HFF-Myc (cell line): ENCODE measurements around the gene KLHL29.

Experiments
- DNase-seq: peaks from one replicate; pipeline ENCODE4 v3.0.0-alpha.2; 2011; ENCODE audit warnings: low read depth; ENCODE audit errors: extremely low read depth
- H3K4me3 ChIP-seq: replicated peaks from 2 replicates; pipeline ENCODE4 v1.5.1; 2011; ENCODE audit warnings: low read depth, mild to moderate bottlenecking, control low read depth, low read length
- TF ChIP-seq, protein P1 (sequence below): IDR thresholded peaks from 2 replicates; pipeline ENCODE4 v1.5.1; 2012; ENCODE audit warnings: mild to moderate bottlenecking, low read depth, low read length, control low read depth; ENCODE audit errors: missing control alignments

The KLHL29 gene

DNA sequence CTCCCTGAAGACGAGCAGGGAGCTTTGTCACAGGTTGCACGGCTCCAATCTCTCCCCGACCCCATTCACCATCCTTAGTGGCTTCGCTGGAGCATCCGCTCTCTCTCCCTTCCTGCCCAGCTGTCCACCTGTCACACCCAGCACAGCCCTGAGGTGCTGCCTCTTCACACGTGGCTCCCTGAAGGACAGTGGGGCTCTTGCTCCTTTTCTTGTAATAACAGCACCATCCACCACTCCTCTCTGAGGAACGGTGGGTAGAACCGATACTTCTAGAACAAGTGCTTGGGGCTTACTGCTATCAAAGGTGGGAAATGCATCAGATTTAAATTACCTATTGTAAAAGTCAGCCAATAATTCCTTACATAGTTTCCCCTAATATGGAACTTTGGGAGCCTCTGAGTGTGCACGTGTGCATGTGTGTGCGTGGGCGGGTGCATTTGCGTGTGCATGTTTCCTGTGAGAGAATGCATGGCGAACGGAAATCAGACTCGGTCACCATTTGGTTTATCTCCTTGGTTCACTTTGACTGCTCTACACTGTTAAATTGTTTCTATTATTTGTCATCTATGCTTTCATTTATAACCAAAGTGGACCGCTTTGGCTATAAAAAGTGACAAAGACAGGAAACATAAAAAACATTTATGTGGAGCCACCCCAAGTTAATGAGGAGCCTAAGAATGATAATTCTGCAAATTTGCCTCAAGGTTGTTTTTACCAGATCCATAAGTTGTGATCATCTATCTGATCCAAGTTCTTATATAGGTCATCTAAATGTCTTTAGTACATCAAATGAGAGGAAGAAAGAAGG, 39.1 kb downstream of the KLHL29 start:
- H3K4me3 ChIP-seq: no peak overlapping the region
- DNase-seq: no peak
- TF ChIP-seq, protein P1, sequence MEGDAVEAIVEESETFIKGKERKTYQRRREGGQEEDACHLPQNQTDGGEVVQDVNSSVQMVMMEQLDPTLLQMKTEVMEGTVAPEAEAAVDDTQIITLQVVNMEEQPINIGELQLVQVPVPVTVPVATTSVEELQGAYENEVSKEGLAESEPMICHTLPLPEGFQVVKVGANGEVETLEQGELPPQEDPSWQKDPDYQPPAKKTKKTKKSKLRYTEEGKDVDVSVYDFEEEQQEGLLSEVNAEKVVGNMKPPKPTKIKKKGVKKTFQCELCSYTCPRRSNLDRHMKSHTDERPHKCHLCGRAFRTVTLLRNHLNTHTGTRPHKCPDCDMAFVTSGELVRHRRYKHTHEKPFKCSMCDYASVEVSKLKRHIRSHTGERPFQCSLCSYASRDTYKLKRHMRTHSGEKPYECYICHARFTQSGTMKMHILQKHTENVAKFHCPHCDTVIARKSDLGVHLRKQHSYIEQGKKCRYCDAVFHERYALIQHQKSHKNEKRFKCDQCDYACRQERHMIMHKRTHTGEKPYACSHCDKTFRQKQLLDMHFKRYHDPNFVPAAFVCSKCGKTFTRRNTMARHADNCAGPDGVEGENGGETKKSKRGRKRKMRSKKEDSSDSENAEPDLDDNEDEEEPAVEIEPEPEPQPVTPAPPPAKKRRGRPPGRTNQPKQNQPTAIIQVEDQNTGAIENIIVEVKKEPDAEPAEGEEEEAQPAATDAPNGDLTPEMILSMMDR: no peak

- TF ChIP-seq, protein P1: no peak
- H3K4me3 ChIP-seq: no peak overlapping the region
- DNase-seq: no peak
Measured at GRCh38 chr2:23425338-23425871, 40.4 kb downstream of the KLHL29 start.

GRCh38 chr2:23425885-23426262, 40.9 kb downstream of the KLHL29 start:
- DNase-seq: no peak
- no peak overlapping the region for H3K4me3 ChIP-seq
- TF ChIP-seq, protein P1: no peak

DNA sequence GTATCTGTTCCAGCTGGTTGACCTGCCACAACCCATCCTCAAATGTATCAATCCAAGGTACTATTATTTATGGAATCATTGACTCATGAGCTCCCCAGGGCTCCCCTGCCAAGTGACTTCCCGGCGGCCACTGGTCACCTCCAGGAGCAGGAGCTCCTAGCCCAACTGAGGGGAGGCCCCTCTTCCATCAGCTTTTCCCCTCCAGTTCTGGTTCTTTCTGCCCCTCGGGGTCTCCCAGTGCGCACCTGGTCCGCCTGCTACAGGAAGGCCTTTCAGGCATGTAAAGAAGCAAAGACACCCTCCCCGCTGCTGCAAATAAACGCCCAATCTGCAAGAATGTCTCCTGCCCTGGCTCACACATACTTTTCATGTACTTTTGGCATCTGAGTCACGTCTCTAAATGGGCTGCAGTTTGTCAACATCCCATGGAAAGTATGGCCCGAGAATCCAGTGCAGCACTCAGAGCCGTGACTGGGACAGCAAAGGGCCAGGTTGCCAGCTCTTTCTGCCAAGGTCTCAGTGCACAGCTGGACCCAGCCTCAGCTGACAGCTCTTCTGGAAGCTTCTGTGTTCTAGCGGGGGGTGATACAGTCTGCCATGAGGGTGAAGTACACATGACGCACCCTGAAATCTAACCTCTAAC, 41.4 kb downstream of the KLHL29 start:
- no peak for DNase-seq
- TF ChIP-seq, protein P1: no peak
- no peak overlapping the region for H3K4me3 ChIP-seq

DNA sequence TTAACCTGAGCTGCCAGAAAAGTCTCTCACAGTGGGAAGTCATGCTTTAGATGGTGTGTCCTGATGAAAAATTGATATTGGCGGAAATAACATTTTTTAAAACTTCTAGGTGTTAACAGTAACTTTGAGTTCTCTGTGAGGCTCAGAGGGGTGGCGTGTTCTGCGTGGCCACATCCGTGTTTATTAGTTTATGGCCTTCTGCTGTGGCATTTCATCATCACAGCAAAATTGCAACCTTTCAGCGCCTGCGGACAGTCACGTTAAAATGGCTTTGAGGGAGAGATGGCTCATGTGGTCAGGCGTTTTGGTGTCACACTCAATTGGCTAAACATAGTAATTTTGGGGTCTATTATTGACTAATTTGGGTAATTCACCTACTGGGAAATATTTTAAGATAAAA, 42.4 kb downstream of the KLHL29 start:
- no peak overlapping the region for H3K4me3 ChIP-seq
- TF ChIP-seq, protein P1: no peak
- no peak for DNase-seq

DNA sequence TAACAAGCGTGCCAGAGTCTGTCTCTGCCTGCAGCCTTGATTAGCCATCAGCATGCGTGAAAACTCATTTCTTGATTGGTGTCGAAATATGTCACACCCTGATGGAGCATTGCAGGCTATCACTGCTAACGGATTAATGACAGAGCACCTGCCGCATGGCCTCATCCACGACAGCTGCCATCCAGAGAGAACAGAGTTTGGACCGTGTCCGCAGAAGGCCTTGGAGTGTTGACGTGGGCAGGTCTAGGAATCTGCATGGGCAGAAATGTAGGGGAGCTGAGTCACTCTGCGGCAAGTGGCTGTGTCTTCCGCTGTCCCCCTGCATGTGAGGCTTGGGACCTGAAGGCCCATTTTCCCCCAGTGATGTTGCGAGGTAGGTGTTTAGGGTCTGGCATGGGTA, 43.0 kb downstream of the KLHL29 start:
- no peak for DNase-seq
- TF ChIP-seq, protein P1: no peak
- H3K4me3 ChIP-seq: no peak overlapping the region
